Measurements from ENCODE around the gene BCAN. TPM values are rescaled to one million over a fixed set of nuclear protein-coding genes. Genes with fewer than 3 reads are reported as not detected.
A peak's percentile ranks its signal among the peaks of the same experiment; 100 is the strongest.

The BCAN gene
- total and polyA plus RNA-seq, 2 experiments from 2014 or later = 2.3 to 5.5 TPM

DNA sequence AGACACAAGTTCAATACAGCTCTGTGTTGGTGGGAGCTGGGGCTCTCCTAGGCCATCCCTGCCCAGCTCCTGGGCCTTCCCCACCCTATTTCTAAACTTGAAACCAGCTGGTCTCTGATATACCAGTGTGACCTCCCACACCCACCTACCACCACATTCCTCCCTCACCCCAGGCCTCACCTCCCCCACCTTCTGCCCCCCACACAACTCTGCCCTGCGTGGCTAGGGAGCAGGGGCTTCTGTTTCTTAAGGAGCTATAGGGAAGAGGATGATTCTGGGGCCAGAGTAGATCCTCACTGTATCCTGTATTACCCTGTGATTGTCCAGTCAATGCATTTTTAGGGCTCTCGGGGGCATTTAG lies 18.8 kb downstream of the BCAN start:
- H3K4me2 ChIP-seq = peak overlapping the region; percentile 74

More for the DNA sequence above, 18.8 kb downstream of the BCAN start:
- ATAC-seq = no peak
- Histone ChIP-seq H2AFZ (no peak overlapping the region), H3K4me3 (0 out of 2 replicates have a peak overlapping the region, but pooled peaks have one; percentile 9), H3K27ac (ENCODE audit: low read depth) (peak overlapping the region; percentile 81; the same call in 1 of the 2 replicates), H4K20me1 (replicated peaks; ENCODE audit: insufficient read depth) (no peaks in the 10 kb centered on the region), H3K27me3 (ENCODE audit: insufficient read depth) (peaks cover 41% of the 10 kb centered on the region), H3F3A (replicated peaks; ENCODE audit: low read depth) (peaks cover 24% of the 10 kb centered on the region; the same call in 1 of the 2 replicates), H3K4me1 (ENCODE audit: insufficient read depth) (peaks cover 72% of the 10 kb centered on the region), H3K9me2 (ENCODE audit: insufficient read depth) (no peaks in the 10 kb centered on the region), H3K79me2 (replicated peaks; ENCODE audit: insufficient read depth) (no peaks in the 10 kb centered on the region), H3K36me3 (ENCODE audit: insufficient read depth) (no peaks in the 10 kb centered on the region)
- peak overlapping the region; percentile 81 for H3K27ac Mint-ChIP-seq
- H3K9me3 Mint-ChIP-seq = no peaks in the 10 kb centered on the region; the same call in 1 of the 3 replicates
- peaks cover 43% of the 10 kb centered on the region for H3K27me3 Mint-ChIP-seq (ENCODE audit: insufficient read depth, low read depth, poor library complexity)
- H3K4me3 Mint-ChIP-seq = peak overlapping the region; percentile 31; the same call in 1 of the 3 replicates
- H3K4me1 Mint-ChIP-seq = peaks cover 72% of the 10 kb centered on the region
- DNase-seq (ENCODE audit: low spot score) = no peak
- TF ChIP-seq ZNF114 (CRISPR knock-in tag; IDR thresholded peaks at IDR 0.05) (no peak), CREB1 (CRISPR knock-in tag; IDR thresholded peaks at IDR 0.05; ENCODE audit: low read depth) (no peak), STAT1 (IDR thresholded peaks at IDR 0.05; ENCODE audit: unreplicated experiment) (no peak), ZNF331 (CRISPR knock-in tag; IDR thresholded peaks at IDR 0.05; ENCODE audit: low read depth) (no peak), CTCF (conservative IDR thresholded peaks at IDR 0.05; ENCODE audit: low read depth in 2 of 2) (no peak), NANOG (IDR thresholded peaks at IDR 0.05; ENCODE audit: borderline replicate concordance) (no peak), EZH2 (IDR thresholded peaks at IDR 0.05; ENCODE audit: low read depth, unreplicated experiment) (no peak), JUNB (IDR thresholded peaks at IDR 0.05; ENCODE audit: unreplicated experiment) (no peak), POLR2AphosphoS5 (IDR thresholded peaks at IDR 0.05; ENCODE audit: low read depth) (no peak), REST (IDR thresholded peaks at IDR 0.05; ENCODE audit: unreplicated experiment) (no peak)
- TF ChIP-seq, protein P1, sequence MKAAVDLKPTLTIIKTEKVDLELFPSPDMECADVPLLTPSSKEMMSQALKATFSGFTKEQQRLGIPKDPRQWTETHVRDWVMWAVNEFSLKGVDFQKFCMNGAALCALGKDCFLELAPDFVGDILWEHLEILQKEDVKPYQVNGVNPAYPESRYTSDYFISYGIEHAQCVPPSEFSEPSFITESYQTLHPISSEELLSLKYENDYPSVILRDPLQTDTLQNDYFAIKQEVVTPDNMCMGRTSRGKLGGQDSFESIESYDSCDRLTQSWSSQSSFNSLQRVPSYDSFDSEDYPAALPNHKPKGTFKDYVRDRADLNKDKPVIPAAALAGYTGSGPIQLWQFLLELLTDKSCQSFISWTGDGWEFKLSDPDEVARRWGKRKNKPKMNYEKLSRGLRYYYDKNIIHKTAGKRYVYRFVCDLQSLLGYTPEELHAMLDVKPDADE (IDR thresholded peaks at IDR 0.05) = no peak
- TF ChIP-seq, protein P2, sequence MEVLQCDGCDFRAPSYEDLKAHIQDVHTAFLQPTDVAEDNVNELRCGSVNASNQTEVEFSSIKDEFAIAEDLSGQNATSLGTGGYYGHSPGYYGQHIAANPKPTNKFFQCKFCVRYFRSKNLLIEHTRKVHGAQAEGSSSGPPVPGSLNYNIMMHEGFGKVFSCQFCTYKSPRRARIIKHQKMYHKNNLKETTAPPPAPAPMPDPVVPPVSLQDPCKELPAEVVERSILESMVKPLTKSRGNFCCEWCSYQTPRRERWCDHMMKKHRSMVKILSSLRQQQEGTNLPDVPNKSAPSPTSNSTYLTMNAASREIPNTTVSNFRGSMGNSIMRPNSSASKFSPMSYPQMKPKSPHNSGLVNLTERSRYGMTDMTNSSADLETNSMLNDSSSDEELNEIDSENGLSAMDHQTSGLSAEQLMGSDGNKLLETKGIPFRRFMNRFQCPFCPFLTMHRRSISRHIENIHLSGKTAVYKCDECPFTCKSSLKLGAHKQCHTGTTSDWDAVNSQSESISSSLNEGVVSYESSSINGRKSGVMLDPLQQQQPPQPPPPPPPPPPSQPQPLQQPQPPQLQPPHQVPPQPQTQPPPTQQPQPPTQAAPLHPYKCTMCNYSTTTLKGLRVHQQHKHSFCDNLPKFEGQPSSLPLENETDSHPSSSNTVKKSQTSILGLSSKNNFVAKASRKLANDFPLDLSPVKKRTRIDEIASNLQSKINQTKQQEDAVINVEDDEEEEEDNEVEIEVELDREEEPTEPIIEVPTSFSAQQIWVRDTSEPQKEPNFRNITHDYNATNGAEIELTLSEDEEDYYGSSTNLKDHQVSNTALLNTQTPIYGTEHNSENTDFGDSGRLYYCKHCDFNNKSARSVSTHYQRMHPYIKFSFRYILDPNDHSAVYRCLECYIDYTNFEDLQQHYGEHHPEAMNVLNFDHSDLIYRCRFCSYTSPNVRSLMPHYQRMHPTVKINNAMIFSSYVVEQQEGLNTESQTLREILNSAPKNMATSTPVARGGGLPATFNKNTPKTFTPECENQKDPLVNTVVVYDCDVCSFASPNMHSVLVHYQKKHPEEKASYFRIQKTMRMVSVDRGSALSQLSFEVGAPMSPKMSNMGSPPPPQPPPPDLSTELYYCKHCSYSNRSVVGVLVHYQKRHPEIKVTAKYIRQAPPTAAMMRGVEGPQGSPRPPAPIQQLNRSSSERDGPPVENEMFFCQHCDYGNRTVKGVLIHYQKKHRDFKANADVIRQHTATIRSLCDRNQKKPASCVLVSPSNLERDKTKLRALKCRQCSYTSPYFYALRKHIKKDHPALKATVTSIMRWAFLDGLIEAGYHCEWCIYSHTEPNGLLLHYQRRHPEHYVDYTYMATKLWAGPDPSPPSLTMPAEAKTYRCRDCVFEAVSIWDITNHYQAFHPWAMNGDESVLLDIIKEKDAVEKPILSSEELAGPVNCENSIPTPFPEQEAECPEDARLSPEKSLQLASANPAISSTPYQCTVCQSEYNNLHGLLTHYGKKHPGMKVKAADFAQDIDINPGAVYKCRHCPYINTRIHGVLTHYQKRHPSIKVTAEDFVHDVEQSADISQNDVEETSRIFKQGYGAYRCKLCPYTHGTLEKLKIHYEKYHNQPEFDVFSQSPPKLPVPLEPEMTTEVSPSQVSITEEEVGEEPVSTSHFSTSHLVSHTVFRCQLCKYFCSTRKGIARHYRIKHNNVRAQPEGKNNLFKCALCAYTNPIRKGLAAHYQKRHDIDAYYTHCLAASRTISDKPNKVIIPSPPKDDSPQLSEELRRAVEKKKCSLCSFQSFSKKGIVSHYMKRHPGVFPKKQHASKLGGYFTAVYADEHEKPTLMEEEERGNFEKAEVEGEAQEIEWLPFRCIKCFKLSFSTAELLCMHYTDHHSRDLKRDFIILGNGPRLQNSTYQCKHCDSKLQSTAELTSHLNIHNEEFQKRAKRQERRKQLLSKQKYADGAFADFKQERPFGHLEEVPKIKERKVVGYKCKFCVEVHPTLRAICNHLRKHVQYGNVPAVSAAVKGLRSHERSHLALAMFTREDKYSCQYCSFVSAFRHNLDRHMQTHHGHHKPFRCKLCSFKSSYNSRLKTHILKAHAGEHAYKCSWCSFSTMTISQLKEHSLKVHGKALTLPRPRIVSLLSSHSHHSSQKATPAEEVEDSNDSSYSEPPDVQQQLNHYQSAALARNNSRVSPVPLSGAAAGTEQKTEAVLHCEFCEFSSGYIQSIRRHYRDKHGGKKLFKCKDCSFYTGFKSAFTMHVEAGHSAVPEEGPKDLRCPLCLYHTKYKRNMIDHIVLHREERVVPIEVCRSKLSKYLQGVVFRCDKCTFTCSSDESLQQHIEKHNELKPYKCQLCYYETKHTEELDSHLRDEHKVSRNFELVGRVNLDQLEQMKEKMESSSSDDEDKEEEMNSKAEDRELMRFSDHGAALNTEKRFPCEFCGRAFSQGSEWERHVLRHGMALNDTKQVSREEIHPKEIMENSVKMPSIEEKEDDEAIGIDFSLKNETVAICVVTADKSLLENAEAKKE (CRISPR knock-in tag; IDR thresholded peaks at IDR 0.05) = no peak
- peaks cover 2% of the 10 kb centered on the region; the same call in 1 of the 3 replicates for H3K36me3 Mint-ChIP-seq (ENCODE audit: low read depth)

All from GM23338 (cell line).